ENCODE measurements around the gene RAET1E.
"Not testable (repeated sequence)": the region's sequence is repeated elsewhere in the genome, so short reads cannot be mapped to it uniquely, and the experiment has no call there.

RAET1E gene

GRCh38 chr6:149862922-149863697 is 34.8 kb downstream of the RAET1E start:
- Histone ChIP-seq H3K9me3 (ENCODE audit: severe bottlenecking) (no peaks in the 10 kb centered on the region), H3K36me3 (no peaks in the 10 kb centered on the region; the same call in 1 of the 2 replicates), H3K27me3 (ENCODE audit: insufficient read depth, low read depth, severe bottlenecking) (no peaks in the 10 kb centered on the region), H3K4me3 (ENCODE audit: low read depth, low read length) (peak overlapping the region; percentile 75), H3K27ac (peak overlapping the region; percentile 86)
- no peak for TF ChIP-seq CTCF (IDR thresholded peaks at IDR 0.05; ENCODE audit: low read depth, low read length)
- peak; percentile 58 for DNase-seq

- DNase-seq; H3K36me3 ChIP-seq; H3K27ac ChIP-seq; H3K9me3 ChIP-seq (ENCODE audit: severe bottlenecking); H3K27me3 ChIP-seq (ENCODE audit: insufficient read depth, low read depth, severe bottlenecking); H3K4me3 ChIP-seq (ENCODE audit: low read depth, low read length): not testable (repeated sequence)
Measured at GRCh38 chr6:149862424-149862738, 35.5 kb downstream of the RAET1E start.

- TF ChIP-seq CTCF (IDR thresholded peaks at IDR 0.05; ENCODE audit: low read depth, low read length), result no peak
- H3K9me3 ChIP-seq (ENCODE audit: severe bottlenecking), result no peaks in the 10 kb centered on the region
- H3K27me3 ChIP-seq (ENCODE audit: insufficient read depth, low read depth, severe bottlenecking), result no peaks in the 10 kb centered on the region
- H3K27ac ChIP-seq, result no peak overlapping the region
- H3K4me3 ChIP-seq (ENCODE audit: low read depth, low read length), result no peak overlapping the region
- DNase-seq, result no peak
- H3K36me3 ChIP-seq, result no peaks in the 10 kb centered on the region; the same call in 1 of the 2 replicates
Measured at GRCh38 chr6:149861603-149862423, 36.1 kb downstream of the RAET1E start.

- Histone ChIP-seq H3K27me3 (ENCODE audit: insufficient read depth, low read depth, severe bottlenecking) (no peaks in the 10 kb centered on the region), H3K9me3 (ENCODE audit: severe bottlenecking) (no peaks in the 10 kb centered on the region), H3K27ac (no peak overlapping the region), H3K36me3 (no peaks in the 10 kb centered on the region; the same call in 1 of the 2 replicates), H3K4me3 (ENCODE audit: low read depth, low read length) (no peak overlapping the region)
- TF ChIP-seq CTCF (IDR thresholded peaks at IDR 0.05; ENCODE audit: low read depth, low read length), result no peak
- no peak for DNase-seq
Measured at GRCh38 chr6:149860834-149861602, 36.9 kb downstream of the RAET1E start.

- H3K4me3 ChIP-seq (ENCODE audit: low read depth, low read length), result no peak overlapping the region
Measured at GRCh38 chr6:149860513-149860833, 37.4 kb downstream of the RAET1E start.

More at GRCh38 chr6:149860513-149860833, 37.4 kb downstream of the RAET1E start:
- Histone ChIP-seq H3K9me3 (ENCODE audit: severe bottlenecking) (no peaks in the 10 kb centered on the region), H3K27ac (no peak overlapping the region), H3K36me3 (no peaks in the 10 kb centered on the region; the same call in 1 of the 2 replicates), H3K27me3 (ENCODE audit: insufficient read depth, low read depth, severe bottlenecking) (no peaks in the 10 kb centered on the region)
- no peak for DNase-seq
- no peak for TF ChIP-seq CTCF (IDR thresholded peaks at IDR 0.05; ENCODE audit: low read depth, low read length)

Measured in WERI-Rb-1 (cell line).